IMR-90 (cell line): ENCODE data around the gene CMC1. TPM values are rescaled to one million over a fixed set of nuclear protein-coding genes. Genes with fewer than 3 reads are reported as not detected.

Experiments
- ATAC-seq: fragments of 200-7000 bp; cut with Tn5 transposase; 2 replicates; pipeline ENCODE4 v1.9.1; 2020; ENCODE audit warnings: low read depth, mild to moderate bottlenecking, moderate library complexity
- BruUV-seq: library from RNA; stranded (reverse); fragments of 400-500 nt; replicated peaks from 2 replicates; lab custom pipeline; 2021; lab: Mats Ljungman, UMichigan
- CTCF ChIA-PET: fragments of 300-600 bp; formaldehyde crosslinking; extraction: SDS; loops from one replicate; lab custom pipeline; 2021; ENCODE audit warnings: antibody characterized with exemption; lab: Yijun Ruan, JAX
- POLR2A ChIA-PET: fragments of 300-600 bp; sonication (Branson Sonifier 250); formaldehyde crosslinking; loops from one replicate; lab custom pipeline; 2022; ENCODE audit warnings: antibody characterized with exemption; ENCODE audit not compliant: unreplicated experiment; lab: Charles Lee
- DNase-seq: peaks from one replicate; pipeline ENCODE4 v3.0.0; 2013
- H2AFZ ChIP-seq: replicated peaks from 2 replicates; pipeline ENCODE3; 2013; ENCODE audit warnings: low read length, mild to moderate bottlenecking; ENCODE audit not compliant: poor library complexity
- H2AK5ac ChIP-seq: 2 replicates; pipeline ENCODE4 v1.6.1; 2013; ENCODE audit warnings: low read depth, low read length, inconsistent platforms
- H2AK9ac ChIP-seq: replicated peaks from 2 replicates; pipeline ENCODE3; 2013; ENCODE audit warnings: mild to moderate bottlenecking, low read depth, low read length, moderate library complexity; ENCODE audit not compliant: poor library complexity
- H2BK120ac ChIP-seq: 2 replicates; pipeline ENCODE4 v1.6.1; 2013; ENCODE audit warnings: low read depth, low read length, inconsistent platforms
- H2BK15ac ChIP-seq: 3 replicates; pipeline ENCODE4 v1.6.1; 2013; ENCODE audit warnings: low read depth, low read length, inconsistent platforms
- H2BK20ac ChIP-seq: 2 replicates; pipeline ENCODE4 v1.6.1; 2013; ENCODE audit warnings: low read depth, mild to moderate bottlenecking, inconsistent platforms, low read length, moderate library complexity
- H2BK5ac ChIP-seq: 2 replicates; pipeline ENCODE4 v1.6.1; 2013; ENCODE audit warnings: mild to moderate bottlenecking, low read depth, low read length, inconsistent platforms; ENCODE audit not compliant: poor library complexity, severe bottlenecking
- H3K14ac ChIP-seq: replicated peaks from 2 replicates; pipeline ENCODE4 v1.6.1; 2013; ENCODE audit warnings: low read depth, low read length, inconsistent platforms
- H3K18ac ChIP-seq: 2 replicates; pipeline ENCODE4 v1.6.1; 2013; ENCODE audit warnings: low read depth, low read length, control low read depth
- H3K23ac ChIP-seq: 2 replicates; pipeline ENCODE4 v1.6.1; 2013; ENCODE audit warnings: low read depth, low read length, inconsistent platforms
- H3K27ac ChIP-seq: 2 replicates; pipeline ENCODE4 v1.5.1; 2013; ENCODE audit warnings: mild to moderate bottlenecking, control low read depth, low read length; ENCODE audit not compliant: insufficient read depth
- H3K27me3 ChIP-seq: 2 replicates; pipeline ENCODE4 v1.6.1; 2013; ENCODE audit warnings: low read length; ENCODE audit not compliant: control insufficient read depth, insufficient read depth
- H3K36me3 ChIP-seq: 2 replicates; pipeline ENCODE4 v1.6.1; 2013; ENCODE audit warnings: low read length, mixed read lengths; ENCODE audit not compliant: control insufficient read depth, insufficient read depth
- H3K4ac ChIP-seq: 2 replicates; pipeline ENCODE4 v1.6.1; 2013; ENCODE audit warnings: low read depth, low read length, inconsistent platforms
- H3K4me1 ChIP-seq: 2 replicates; pipeline ENCODE4 v1.6.1; 2013; ENCODE audit warnings: low read length, mixed read lengths; ENCODE audit not compliant: control insufficient read depth, insufficient read depth
- H3K4me2 ChIP-seq: 2 replicates; pipeline ENCODE4 v1.6.1; 2013; ENCODE audit warnings: low read depth, mild to moderate bottlenecking, control low read depth, low read length, moderate library complexity
- H3K4me3 ChIP-seq: 2 replicates; pipeline ENCODE4 v1.5.1; 2013; ENCODE audit warnings: low read depth, mild to moderate bottlenecking, control low read depth, low read length, moderate library complexity; ENCODE audit not compliant: insufficient read depth
- H3K56ac ChIP-seq: 2 replicates; pipeline ENCODE4 v1.6.1; 2013; ENCODE audit warnings: low read length, inconsistent platforms; ENCODE audit not compliant: insufficient read depth; ENCODE audit errors: extremely low read depth
- H3K79me1 ChIP-seq, 2 experiments: 2 replicates each; pipeline ENCODE4 v1.6.1; 2013; ENCODE audit warnings: low read length in 2 of 2, inconsistent platforms in 1 of 2, low read depth in 1 of 2
- H3K9ac ChIP-seq: 2 replicates; pipeline ENCODE4 v1.6.1; 2013; ENCODE audit warnings: low read depth, low read length, control low read depth
- H3K9me1 ChIP-seq: 2 replicates; pipeline ENCODE4 v1.6.1; 2013; ENCODE audit warnings: low read length, inconsistent platforms; ENCODE audit not compliant: insufficient read depth
- H3K9me3 ChIP-seq: 2 replicates; pipeline ENCODE4 v1.6.1; 2013; ENCODE audit warnings: low read length; ENCODE audit not compliant: control insufficient read depth, insufficient read depth
- H4K20me1 ChIP-seq: 2 replicates; pipeline ENCODE4 v1.6.1; 2013; ENCODE audit warnings: low read length, inconsistent platforms; ENCODE audit not compliant: insufficient read depth
- H4K5ac ChIP-seq: 2 replicates; pipeline ENCODE4 v1.6.1; 2013; ENCODE audit warnings: mild to moderate bottlenecking, low read depth, low read length, control low read depth
- H4K8ac ChIP-seq, 2 experiments: 2 replicates each; pipeline ENCODE4 v1.6.1; 2013; ENCODE audit warnings: low read depth in 2 of 2, low read length in 2 of 2, control low read depth in 1 of 2, inconsistent platforms in 1 of 2
- H4K91ac ChIP-seq: 2 replicates; pipeline ENCODE4 v1.6.1; 2013; ENCODE audit warnings: low read depth, low read length, inconsistent platforms; ENCODE audit not compliant: insufficient read depth
- BHLHE40 ChIP-seq: fragments of 150-350 bp; IDR thresholded peaks from 2 replicates; pipeline ENCODE4 v1.6.1; 2016; ENCODE audit warnings: mild to moderate bottlenecking, low read depth, low read length
- CEBPB ChIP-seq: IDR thresholded peaks from 2 replicates; pipeline ENCODE4 v1.6.1; 2012; ENCODE audit warnings: low read depth, low read length, improper control_type of control experiment
- ELK1 ChIP-seq: fragments of 150-350 bp; IDR thresholded peaks from 2 replicates; pipeline ENCODE4 v1.6.1; 2016; ENCODE audit warnings: low read depth, mild to moderate bottlenecking, low read length, moderate library complexity, borderline replicate concordance
- MAFK ChIP-seq: IDR thresholded peaks from 2 replicates; pipeline ENCODE4 v1.6.1; 2012; ENCODE audit warnings: low read depth, low read length, improper control_type of control experiment
- MXI1 ChIP-seq: IDR thresholded peaks from 2 replicates; pipeline ENCODE4 v1.6.1; 2012; ENCODE audit warnings: low read depth, mild to moderate bottlenecking, low read length, moderate library complexity, borderline replicate concordance
- NFE2L2 ChIP-seq: fragments of 150-350 bp; IDR thresholded peaks from 2 replicates; pipeline ENCODE4 v1.6.1; 2016; ENCODE audit warnings: low read depth, mild to moderate bottlenecking, low read length
- RAD21 ChIP-seq: IDR thresholded peaks from 2 replicates; pipeline ENCODE4 v1.6.1; 2012; ENCODE audit warnings: low read length, improper control_type of control experiment
- SMC3 ChIP-seq: fragments of 150-350 bp; IDR thresholded peaks from 2 replicates; pipeline ENCODE4 v1.6.1; 2016; ENCODE audit warnings: low read depth, mild to moderate bottlenecking, antibody characterized with exemption, low read length, moderate library complexity
- dilution Hi-C: fragments of 300-500 bp; cut with HindIII; formaldehyde crosslinking; loops from one replicate; pipeline ENCODE4 v1.14.3; 2018; ENCODE audit warnings: low sequenced_read_pairs; ENCODE audit not compliant: unreplicated experiment
- in situ Hi-C: fragments of 300-500 bp; cut with MboI; formaldehyde crosslinking; loops from 3 replicates; pipeline ENCODE4 v1.14.3; 2019; ENCODE audit warnings: low sequenced_read_pairs, inconsistent platforms, mixed read lengths
- intact Hi-C: fragments of 100-400 bp; cut with micrococcal nuclease; formaldehyde crosslinking; loops from 2 replicates; pipeline ENCODE4 v1.10.0; 2022
- polyA plus RNA-seq, 3 experiments: library from polyadenylated mRNA; depleted of rRNA; stranded (reverse); fragments of >200 nt; gene quantifications; 2 replicates each; pipeline ENCODE4 v1.2.3, GENCODE V29; 2012; ENCODE audit warnings: low replicate concordance in 1 of 3
- total RNA-seq: library from RNA; depleted of rRNA; stranded (reverse); fragments of >200 nt; gene quantifications from 2 replicates; pipeline ENCODE4 v1.2.3, GENCODE V29; 2012

CMC1 gene
- total and polyA plus RNA-seq, 2 of the 4 experiments (the other 2 are of a cell fraction) = 1.6 to 18.3 TPM

- no peak overlapping the region for H2BK120ac ChIP-seq
- H3K56ac ChIP-seq = no peak overlapping the region
- H3K4me3 ChIP-seq = peak overlapping the region; percentile 10; the same call in 1 of the 2 replicates
- peak overlapping the region in 1 of 2 experiments; percentile 76; a peak in 2 of 4 replicates for H4K8ac ChIP-seq
- H4K91ac ChIP-seq = no peak overlapping the region
- H2BK15ac ChIP-seq = no peak overlapping the region
- peaks cover 4 to 31% of the 10 kb centered on the region in 2 experiments; a peak in 3 of 4 replicates for H3K79me1 ChIP-seq
- peak overlapping the region; percentile 51; the same call in 1 of the 2 replicates for H3K9ac ChIP-seq
- POLR2A ChIA-PET = no interaction called here
- peak overlapping the region; percentile 68; the same call in 1 of the 2 replicates for H2AK5ac ChIP-seq
- TF ChIP-seq MAFK (no peak), NFE2L2 (no peak), BHLHE40 (no peak), MXI1 (no peak), SMC3 (no peak), CEBPB (no peak), ELK1 (no peak), RAD21 (no peak)
- peaks cover 7% of the 10 kb centered on the region; the same call in 1 of the 2 replicates for H3K36me3 ChIP-seq
- H3K18ac ChIP-seq = peak overlapping the region; percentile 93; the same call in 1 of the 2 replicates
- H3K4me1 ChIP-seq = peaks cover 5% of the 10 kb centered on the region; the same call in 1 of the 2 replicates
- H3K4ac ChIP-seq = peak overlapping the region; percentile 60; the same call in 1 of the 2 replicates
- in situ Hi-C loops (no loop called here), dilution Hi-C loops (no loop called here), intact Hi-C loops (loop anchor here (10.0 kb wide), 1 partner anchor 1178 kb away; no protein-coding TSS in a partner anchor)
- H2AFZ ChIP-seq = no peak overlapping the region
- H2BK20ac ChIP-seq = peak overlapping the region; percentile 55; the same call in 1 of the 2 replicates
- peak overlapping the region; percentile 76; the same call in 1 of the 2 replicates for H3K23ac ChIP-seq
- peaks cover 3% of the 10 kb centered on the region; the same call in 1 of the 2 replicates for H3K9me1 ChIP-seq
- no peaks in the 10 kb centered on the region for H3K27me3 ChIP-seq
- 0 out of 2 replicates have a peak overlapping the region, but pooled peaks have one; percentile 19 for H3K14ac ChIP-seq
- ATAC-seq (no peak), DNase-seq (no peak)
- CTCF ChIA-PET = interaction anchor here (0.6 to 1.0 kb wide), 2 partner anchors 25 to 741 kb away, joined by 3 read pairs; no protein-coding TSS in a partner anchor
- H4K20me1 ChIP-seq = no peaks in the 10 kb centered on the region
- BruUV-seq = no TSS peak
- peak overlapping the region; percentile 99 for H3K4me2 ChIP-seq
- H4K5ac ChIP-seq = peak overlapping the region; percentile 92; the same call in 1 of the 2 replicates
- H2BK5ac ChIP-seq = peak overlapping the region; percentile 98
- no peaks in the 10 kb centered on the region for H3K9me3 ChIP-seq
- no peak overlapping the region for H2AK9ac ChIP-seq
- peak overlapping the region; percentile 76; the same call in 1 of the 2 replicates for H3K27ac ChIP-seq
Observed at GRCh38 chr3:28343144-28343543, 101.7 kb downstream of the CMC1 start.
